Endometrial microvascular endothelial cells (primary cell): ENCODE results near the gene R3HDM1. TPM values are rescaled to one million over a fixed set of nuclear protein-coding genes. Genes with fewer than 3 reads are reported as not detected.
"Not testable (repeated sequence)": the region's sequence is repeated elsewhere in the genome, so short reads cannot be mapped to it uniquely, and the experiment has no call there.

Source experiments
- in situ Hi-C: cut with HindIII; loops from 2 replicates; pipeline ENCODE4 v1.10.0; 2017; ENCODE audit warnings: low sequenced_read_pairs, low pct_unique_long_range_greater_than_20kb; ENCODE audit errors: inconsistent ontology term
- total RNA-seq: library from RNA; depleted of rRNA; stranded (reverse); fragments of >200 nt; gene quantifications from one replicate; pipeline ENCODE4 v1.2.3, GENCODE V29; 2015; ENCODE audit errors: inconsistent ontology term

Gene R3HDM1
- total RNA-seq, 1 donor from 2014 or later: 25.6 TPM

- in situ Hi-C loops: no loop called here
These were observed 104.0 kb downstream of the R3HDM1 start for GRCh38 chr2:135635212-135635835.

GRCh38 chr2:135636982-135637381 lies 105.7 kb downstream of the R3HDM1 start:
- in situ Hi-C loops: no loop called here

DNA sequence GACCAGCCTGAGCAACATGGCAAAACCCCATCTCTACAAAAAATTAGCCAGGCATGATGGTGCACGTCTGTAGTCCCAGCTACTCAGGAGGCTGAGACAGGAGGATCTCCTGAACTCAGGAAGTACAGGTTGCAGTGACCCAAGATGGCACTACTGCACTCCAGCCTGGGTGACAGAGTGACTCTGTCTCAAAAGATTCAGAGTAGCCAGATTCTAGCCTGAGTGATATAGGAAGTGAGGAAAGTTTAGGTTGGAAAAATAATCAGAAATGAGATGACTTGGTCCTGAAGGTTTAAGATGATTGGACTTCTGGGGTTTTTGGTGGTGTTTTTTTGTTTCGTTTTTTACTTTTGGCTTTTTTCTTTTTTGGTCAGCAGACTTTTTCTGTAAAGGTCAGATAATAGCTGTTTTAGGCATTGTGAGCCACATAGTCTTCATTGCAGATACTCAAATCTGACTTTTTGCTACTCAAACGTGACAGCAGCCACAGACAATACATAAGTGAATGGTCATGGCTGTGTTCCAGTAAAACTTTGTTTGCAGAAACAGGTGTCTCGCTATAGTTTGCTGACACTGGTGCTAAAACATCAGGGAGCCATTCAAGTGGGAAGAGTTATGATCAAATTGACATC lies 106.3 kb downstream of the R3HDM1 start:
- in situ Hi-C loops: no loop called here

- in situ Hi-C loops: no loop called here
These were observed 107.5 kb downstream of the R3HDM1 start for GRCh38 chr2:135638825-135639224.

GRCh38 chr2:135641156-135642068 lies 110.1 kb downstream of the R3HDM1 start:
- in situ Hi-C loops: no loop called here

DNA sequence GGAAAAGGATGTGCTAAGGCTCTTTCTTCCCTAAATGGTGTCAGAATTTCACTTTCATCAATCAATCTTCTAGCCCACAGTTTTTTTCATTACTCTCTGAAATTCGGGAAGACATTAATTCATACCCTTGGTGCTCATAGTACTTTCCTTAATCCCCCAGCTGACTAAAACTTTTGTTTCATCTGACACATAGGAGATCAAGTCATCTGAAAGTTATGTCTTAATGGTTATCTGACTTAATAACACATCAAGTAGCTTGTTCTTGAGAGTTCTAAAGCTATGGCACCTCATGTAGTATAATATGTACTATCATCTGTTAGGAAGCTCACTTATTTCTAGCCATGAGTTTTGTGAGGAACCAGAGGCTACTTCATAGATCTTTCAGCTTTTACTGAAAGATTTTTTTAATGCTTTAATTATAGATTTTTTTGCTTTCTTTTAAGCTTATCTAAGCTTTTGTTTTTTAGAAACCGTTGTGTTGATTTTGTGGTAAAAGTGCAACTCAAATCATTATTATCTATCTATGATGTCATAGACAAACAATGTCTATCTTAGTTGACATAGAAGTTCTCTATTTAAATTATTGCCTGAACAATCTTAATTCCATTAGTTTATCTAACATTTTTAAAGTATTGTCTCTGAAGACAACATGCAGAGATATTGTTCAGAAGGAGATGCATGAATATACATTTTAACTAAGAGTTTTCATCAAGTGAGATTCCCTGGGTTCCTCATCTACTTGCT lies 116.7 kb downstream of the R3HDM1 start:
- in situ Hi-C loops: no loop called here

DNA sequence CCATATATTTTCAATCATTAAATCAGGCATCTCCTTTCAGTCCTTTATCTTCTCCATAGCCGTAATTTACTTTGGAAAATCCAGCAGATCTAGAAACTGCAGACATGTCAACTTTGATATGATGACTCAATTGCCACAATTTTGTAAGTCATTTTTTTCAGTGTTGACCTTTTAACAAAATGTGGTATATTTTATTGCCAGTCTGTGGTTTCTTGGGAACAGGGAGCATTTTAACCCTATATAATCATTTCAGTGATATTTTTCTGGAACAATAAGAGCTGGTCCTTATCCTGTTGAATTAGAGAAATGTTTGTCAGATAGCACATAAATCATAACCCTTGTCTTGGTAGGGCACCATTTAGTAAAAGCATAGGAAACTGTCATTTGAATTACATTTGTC lies 119.4 kb downstream of the R3HDM1 start:
- in situ Hi-C loops: no loop called here

GRCh38 chr2:135651717-135652116 lies 120.4 kb downstream of the R3HDM1 start:
- in situ Hi-C loops: no loop called here

DNA sequence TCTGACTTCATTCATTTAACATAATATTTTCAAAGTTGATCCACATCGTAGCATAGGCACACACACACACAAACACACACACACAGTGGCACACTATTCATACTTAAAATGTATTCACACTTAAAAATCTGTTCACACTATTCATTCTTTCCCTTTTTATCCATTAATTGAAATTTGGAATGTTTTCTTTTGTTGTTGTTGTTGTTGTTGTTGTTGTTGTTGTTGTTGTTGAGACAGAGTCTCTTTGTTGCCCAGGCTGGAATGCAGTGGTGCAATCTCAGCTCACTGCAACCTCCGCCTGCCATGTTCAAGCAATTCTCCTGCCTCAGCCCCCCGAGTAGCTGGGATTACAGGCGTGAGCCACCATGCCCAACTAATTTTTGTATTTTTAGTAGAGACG lies 123.0 kb downstream of the R3HDM1 start:
- in situ Hi-C loops: not testable (repeated sequence)

DNA sequence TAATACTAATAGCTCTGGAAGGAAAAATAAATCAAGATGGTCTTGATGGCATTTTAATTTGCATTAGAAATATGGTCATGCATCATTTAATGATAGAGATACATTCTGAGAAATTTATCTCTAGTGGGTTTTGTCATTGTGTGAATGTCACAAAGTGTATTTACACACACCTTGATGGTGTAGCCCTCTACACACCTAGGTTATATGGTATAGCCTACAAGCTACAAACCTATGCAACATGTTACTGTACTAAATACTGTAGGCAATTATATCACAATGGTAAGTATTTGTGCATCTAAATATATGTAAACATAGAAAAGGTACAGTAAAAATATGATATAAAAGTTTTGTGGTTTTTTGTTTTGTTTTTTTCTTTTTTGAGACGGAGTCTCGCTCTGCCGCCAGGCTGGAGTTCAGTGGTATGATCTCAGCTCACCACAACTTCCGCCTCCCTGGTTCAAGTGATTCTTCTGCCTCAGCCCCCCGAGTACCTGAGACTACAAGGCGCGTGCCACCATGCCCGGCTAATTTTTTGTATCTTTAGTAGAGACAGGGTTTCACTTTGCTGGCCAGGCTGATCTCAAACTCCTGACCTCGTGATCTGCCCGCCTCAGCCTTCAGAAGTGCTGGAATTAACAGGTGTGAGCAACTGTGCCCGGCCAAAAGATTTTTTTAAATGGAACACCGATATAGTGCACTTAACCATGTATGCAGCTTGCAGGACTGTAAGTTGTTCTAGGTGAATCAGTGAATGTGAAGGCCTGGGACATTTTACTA lies 126.7 kb downstream of the R3HDM1 start:
- in situ Hi-C loops: no loop called here

- in situ Hi-C loops: no loop called here
These were observed 130.8 kb downstream of the R3HDM1 start for GRCh38 chr2:135662088-135662487.

GRCh38 chr2:135663148-135663700 lies 131.9 kb downstream of the R3HDM1 start:
- in situ Hi-C loops: no loop called here

- in situ Hi-C loops: no loop called here
These were observed 133.4 kb downstream of the R3HDM1 start for GRCh38 chr2:135664623-135665068.

- in situ Hi-C loops: no loop called here
These were observed 135.8 kb downstream of the R3HDM1 start for GRCh38 chr2:135667045-135667444.

DNA sequence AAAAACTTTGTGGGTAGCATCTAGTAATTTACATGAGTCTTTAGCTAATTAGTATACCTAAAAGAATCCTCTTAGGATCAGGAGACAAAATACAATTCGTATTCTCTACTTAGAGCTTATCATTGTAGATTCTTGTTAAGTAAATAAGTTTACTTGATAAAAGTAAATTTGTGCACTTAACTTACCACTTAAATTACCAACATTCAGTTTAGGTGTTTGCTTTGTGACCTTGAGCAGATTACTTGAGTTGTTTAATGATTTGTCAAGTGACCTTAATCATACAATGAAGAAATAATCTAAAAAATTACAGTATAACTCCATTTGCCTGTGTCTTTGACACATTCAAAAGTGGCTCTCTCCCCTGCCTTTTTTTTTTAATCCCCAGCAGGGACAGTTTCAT lies 143.2 kb downstream of the R3HDM1 start:
- in situ Hi-C loops: no loop called here

DNA sequence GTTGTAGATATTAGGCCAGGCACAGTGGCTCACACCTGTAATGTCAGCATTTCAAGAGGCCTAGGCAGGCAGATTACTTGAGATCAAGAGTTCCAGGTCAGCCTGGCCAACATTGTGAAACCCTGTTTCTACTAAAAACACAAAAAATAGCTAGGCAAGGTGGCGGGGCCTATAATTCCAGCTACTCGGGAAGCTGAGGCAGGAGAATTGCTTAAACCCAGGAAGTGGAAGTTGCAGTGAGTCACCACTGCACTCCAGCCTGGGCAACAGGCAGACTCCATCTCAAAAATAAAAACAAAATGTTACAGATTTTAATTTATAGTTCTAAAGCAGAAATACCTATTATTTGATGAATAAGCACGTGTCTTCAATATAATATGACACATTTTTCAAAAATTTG lies 144.7 kb downstream of the R3HDM1 start:
- in situ Hi-C loops: no loop called here

DNA sequence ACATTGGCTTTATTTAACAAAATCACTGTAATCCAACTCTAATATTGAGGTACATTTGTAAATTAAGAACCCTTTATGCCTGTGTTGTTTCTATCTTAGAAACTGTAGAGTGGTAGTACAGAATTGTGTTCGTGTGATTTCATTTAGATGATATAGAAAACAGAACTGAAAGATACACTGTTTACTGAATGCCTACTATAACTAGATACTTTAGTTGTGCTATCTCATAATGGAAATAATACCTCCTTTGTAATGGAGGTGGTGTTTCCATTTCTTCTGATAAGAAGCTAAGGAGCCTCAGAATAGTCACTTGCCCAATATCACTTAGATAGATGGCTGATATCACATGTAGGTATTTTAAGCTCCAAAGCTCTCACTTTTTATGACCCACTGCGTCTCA lies 147.8 kb downstream of the R3HDM1 start:
- in situ Hi-C loops: no loop called here

DNA sequence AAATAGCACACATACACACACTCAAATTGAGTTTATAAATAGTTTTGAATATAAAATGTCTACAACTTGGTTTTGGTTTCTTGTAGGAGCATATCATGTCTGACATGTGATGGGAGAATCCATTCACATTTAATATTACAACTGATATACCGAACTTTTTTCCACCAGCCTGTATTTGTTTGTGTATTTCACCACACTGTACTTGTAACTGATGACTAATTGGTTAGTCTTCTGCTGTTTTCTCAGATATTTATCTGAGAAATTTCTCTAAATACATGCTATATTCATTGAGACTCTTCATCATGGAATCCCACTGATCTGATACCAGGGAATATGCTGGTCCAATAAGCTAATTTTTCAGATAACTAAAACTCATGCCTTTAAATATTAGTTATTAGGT lies 154.1 kb downstream of the R3HDM1 start:
- in situ Hi-C loops: no loop called here
